ENCODE data around the gene BSDC1. TPM values are rescaled to one million over a fixed set of nuclear protein-coding genes. Genes with fewer than 3 reads are reported as not detected.

Gene BSDC1
- total RNA-seq, 1 experiment from 2014 or later: 64.9 TPM

GRCh38 chr1:32329931-32330466 lies 64.2 kb downstream of the BSDC1 start:
- in situ Hi-C loops (cut with HindIII; ENCODE audit: low pct_unique_long_range_greater_than_20kb, low sequenced_read_pairs) (no loop called here), intact Hi-C loops (cut with micrococcal nuclease; ENCODE audit: unreplicated experiment) (no loop called here)
- peaks cover 40% of the 10 kb centered on the region for H3K36me3 ChIP-seq (ENCODE audit: control insufficient read depth, insufficient read depth, low read length)

GRCh38 chr1:32327204-32327603 lies 67.0 kb downstream of the BSDC1 start:
- in situ Hi-C loops (cut with HindIII; ENCODE audit: low pct_unique_long_range_greater_than_20kb, low sequenced_read_pairs): no loop called here
- no TSS peak for BruUV-seq (replicated peaks)
- no peaks in the 10 kb centered on the region for H3K27me3 ChIP-seq (ENCODE audit: control insufficient read depth, insufficient read depth, low read length)

More at GRCh38 chr1:32329931-32330466, 64.2 kb downstream of the BSDC1 start:
- POLR2A ChIA-PET: interaction anchor here (0.5 kb wide), 1 partner anchor 14 kb away, joined by 3 read pairs; no protein-coding TSS in a partner anchor
- BruUV-seq (replicated peaks): TSS peak; percentile 43
- no peak overlapping the region for H3K27ac ChIP-seq (ENCODE audit: low read length)
- TF ChIP-seq POLR2AphosphoS5 (IDR thresholded peaks at IDR 0.05; ENCODE audit: low read depth, low read length) (no peak), SIN3A (IDR thresholded peaks at IDR 0.05; ENCODE audit: borderline replicate concordance, insufficient read depth, low read depth, low read length) (no peak), REST (IDR thresholded peaks at IDR 0.05; ENCODE audit: insufficient read depth in 1 of 2, low read depth in 2 of 2, low read length in 1 of 2) (no peak), TCF7L2 (IDR thresholded peaks at IDR 0.05; ENCODE audit: low read depth, low read length) (no peak), CTCF (IDR thresholded peaks at IDR 0.05) (no peak)
- DNase-seq (ENCODE audit: low read depth, low spot score) (no peak), ATAC-seq (no peak)
- no peaks in the 10 kb centered on the region for H3K9me3 ChIP-seq (ENCODE audit: control insufficient read depth, insufficient read depth, low read depth, low read length)
- CTCF ChIA-PET: no interaction called here
- H3K4me1 ChIP-seq (ENCODE audit: control insufficient read depth, insufficient read depth, low read length): peaks cover 21% of the 10 kb centered on the region
- no peaks in the 10 kb centered on the region for H3K27me3 ChIP-seq (ENCODE audit: control insufficient read depth, insufficient read depth, low read length)
- H3K4me3 ChIP-seq (ENCODE audit: low read depth in 2 of 2, low read length in 2 of 2): no peak overlapping the region

More at GRCh38 chr1:32327204-32327603, 67.0 kb downstream of the BSDC1 start:
- intact Hi-C loops (cut with micrococcal nuclease; ENCODE audit: unreplicated experiment): no loop called here
- no peak for DNase-seq (ENCODE audit: low read depth, low spot score)
- no peak overlapping the region for H3K4me3 ChIP-seq (ENCODE audit: low read depth in 2 of 2, low read length in 2 of 2)
- no peak for ATAC-seq
- no peaks in the 10 kb centered on the region for H3K9me3 ChIP-seq (ENCODE audit: control insufficient read depth, insufficient read depth, low read depth, low read length)
- no peaks in the 10 kb centered on the region for H3K4me1 ChIP-seq (ENCODE audit: control insufficient read depth, insufficient read depth, low read length)
- ChIA-PET CTCF (no interaction called here), POLR2A (no interaction called here)
- H3K27ac ChIP-seq (ENCODE audit: low read length): no peak overlapping the region
- H3K36me3 ChIP-seq (ENCODE audit: control insufficient read depth, insufficient read depth, low read length): peaks cover 37% of the 10 kb centered on the region
- TF ChIP-seq REST (IDR thresholded peaks at IDR 0.05; ENCODE audit: insufficient read depth in 1 of 2, low read depth in 2 of 2, low read length in 1 of 2) (no peak), TCF7L2 (IDR thresholded peaks at IDR 0.05; ENCODE audit: low read depth, low read length) (no peak), POLR2AphosphoS5 (IDR thresholded peaks at IDR 0.05; ENCODE audit: low read depth, low read length) (no peak), CTCF (IDR thresholded peaks at IDR 0.05) (no peak), SIN3A (IDR thresholded peaks at IDR 0.05; ENCODE audit: borderline replicate concordance, insufficient read depth, low read depth, low read length) (no peak)
